CD4-positive, alpha-beta T cell treated with Interleukin-10 for 1 hour (primary cell): ENCODE results near the gene VAMP1.
"Not testable (repeated sequence)": the region's sequence is repeated elsewhere in the genome, so short reads cannot be mapped to it uniquely, and the experiment has no call there.

Source experiments
- DNase-seq: peaks from one replicate; pipeline ENCODE4 v3.0.0-alpha.2; 2020

VAMP1 gene

GRCh38 chr12:6469092-6469491 is 1.4 kb downstream of the VAMP1 start:
- DNase-seq, result no peak

GRCh38 chr12:6468283-6468575 is 2.2 kb downstream of the VAMP1 start:
- no peak for DNase-seq

GRCh38 chr12:6467571-6468282 is 2.8 kb downstream of the VAMP1 start:
- not testable (repeated sequence) for DNase-seq

GRCh38 chr12:6466751-6467150 is 3.7 kb downstream of the VAMP1 start:
- DNase-seq, result not testable (repeated sequence)

- DNase-seq, result no peak
These were observed 4.3 kb downstream of the VAMP1 start for GRCh38 chr12:6466184-6466573.

- peak; percentile 74 for DNase-seq
These were observed 4.9 kb downstream of the VAMP1 start for GRCh38 chr12:6465467-6466183.

GRCh38 chr12:6464531-6464930 is 5.9 kb downstream of the VAMP1 start:
- DNase-seq, result no peak

GRCh38 chr12:6463858-6464257 is 6.6 kb downstream of the VAMP1 start:
- no peak for DNase-seq

GRCh38 chr12:6463216-6463615 is 7.3 kb downstream of the VAMP1 start:
- peak; percentile 43 for DNase-seq

- DNase-seq, result no peak
These were observed 8.1 kb downstream of the VAMP1 start for GRCh38 chr12:6462234-6462995.

- DNase-seq, result peak; percentile 86
These were observed 8.9 kb downstream of the VAMP1 start for GRCh38 chr12:6461401-6462233.

GRCh38 chr12:6460751-6461371 is 9.6 kb downstream of the VAMP1 start:
- DNase-seq, result peak; percentile 63

- DNase-seq, result no peak
These were observed 11.5 kb downstream of the VAMP1 start for GRCh38 chr12:6459004-6459337.

GRCh38 chr12:6458281-6459003 is 12.0 kb downstream of the VAMP1 start:
- DNase-seq, result no peak

GRCh38 chr12:6457220-6457945 is 13.1 kb downstream of the VAMP1 start:
- DNase-seq, result no peak

- DNase-seq, result peak; percentile 39
These were observed 17.4 kb downstream of the VAMP1 start for GRCh38 chr12:6452944-6453630.

GRCh38 chr12:6452245-6452943 is 18.1 kb downstream of the VAMP1 start:
- no peak for DNase-seq

- peak; percentile 90 for DNase-seq
These were observed 18.9 kb downstream of the VAMP1 start, which contains the start of gene TAPBPL for GRCh38 chr12:6451348-6452244. Gene TAPBPL (plus strand): TSS chr12:6452042. CDS start chr12:6452249, 207 bp downstream.

GRCh38 chr12:6450869-6451347 is 19.6 kb downstream of the VAMP1 start:
- DNase-seq, result no peak
